NB4 (cell line): ENCODE data around the gene METTL25.

Experiments
- POLR2A ChIP-seq: IDR thresholded peaks from 2 replicates; pipeline ENCODE4 v1.6.1; 2011; ENCODE audit warnings: mild to moderate bottlenecking; ENCODE audit not compliant: insufficient read length; ENCODE audit errors: extremely low read depth
- TF ChIP-seq, protein P1 (sequence below): IDR thresholded peaks from 2 replicates; pipeline ENCODE4 v1.6.1; 2011; ENCODE audit warnings: low read depth, low read length

DNA sequence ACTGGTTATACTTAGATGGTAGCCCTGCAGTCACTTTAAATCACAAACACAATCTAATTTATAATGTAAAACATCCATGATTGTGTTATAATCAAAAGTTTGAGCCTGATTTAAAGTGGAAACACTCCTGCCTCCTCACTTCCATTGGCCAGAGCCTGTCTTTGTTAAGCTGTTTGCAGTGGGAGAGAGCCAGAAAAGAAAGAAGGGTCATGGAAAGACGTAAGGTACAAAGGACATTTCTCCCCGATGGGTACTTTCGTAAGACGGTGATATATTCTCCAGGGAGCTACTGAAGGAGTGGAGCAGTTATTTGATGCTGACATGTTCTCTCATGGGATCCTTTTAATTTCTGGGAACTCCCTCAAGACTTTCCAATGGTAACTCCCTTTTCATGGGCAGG lies 164.0 kb downstream of the METTL25 start:
- no peak for TF ChIP-seq POLR2A
- TF ChIP-seq, protein P1, sequence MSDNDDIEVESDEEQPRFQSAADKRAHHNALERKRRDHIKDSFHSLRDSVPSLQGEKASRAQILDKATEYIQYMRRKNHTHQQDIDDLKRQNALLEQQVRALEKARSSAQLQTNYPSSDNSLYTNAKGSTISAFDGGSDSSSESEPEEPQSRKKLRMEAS = no peak
